Breast epithelium (tissue), 4 donors: ENCODE measurements around the gene ZNF467. TPM values are rescaled to one million over a fixed set of nuclear protein-coding genes. Genes with fewer than 3 reads are reported as not detected.

Experiments
- DNase-seq, 2 donors: peaks; one replicate each; pipeline ENCODE4 v3.0.0-alpha.2; 2019; ENCODE audit warnings: low spot score in 2 of 2
- H3K27ac ChIP-seq, 2 donors: fragments of 200-600 bp; sonication (generic) in 1 of 2; one replicate each; pipeline ENCODE4 v1.5.1; 2016 to 2019; ENCODE audit warnings: mild to moderate bottlenecking in 1 of 2
- H3K27me3 ChIP-seq, 2 donors: fragments of 200-600 bp; sonication (generic) in 1 of 2; one replicate each; pipeline versions ENCODE4 v1.5.1 to v1.6.0; 2017 to 2019; ENCODE audit warnings: control low read depth in 1 of 2, mild to moderate bottlenecking in 1 of 2
- H3K36me3 ChIP-seq: fragments of 200-600 bp; one replicate; pipeline ENCODE4 v1.5.1; 2019
- H3K4me1 ChIP-seq, 2 donors: fragments of 200-600 bp; sonication (generic); one replicate each; pipeline ENCODE4 v1.5.1; 2016 to 2019; ENCODE audit warnings: control low read depth in 1 of 2
- H3K4me3 ChIP-seq, 3 donors: fragments of 200-600 bp; sonication (generic); 1 replicate in 2 of 3; 2 replicates in 1 of 3; pipeline ENCODE4 v1.5.1; 2016 to 2019; ENCODE audit warnings: mild to moderate bottlenecking in 3 of 3, moderate library complexity in 2 of 3
- H3K9me3 ChIP-seq, 2 donors: fragments of 200-600 bp; sonication (generic) in 1 of 2; one replicate each; pipeline ENCODE4 v1.5.1; 2016 to 2019; ENCODE audit warnings: control low read depth in 1 of 2
- CTCF ChIP-seq, 3 donors: fragments of 450-650 bp; IDR thresholded peaks; one replicate each; pipeline ENCODE4 v1.5.1; 2016 to 2017; ENCODE audit warnings: antibody characterized with exemption in 3 of 3, mild to moderate bottlenecking in 3 of 3, moderate library complexity in 3 of 3
- POLR2A ChIP-seq: fragments of 450-650 bp; IDR thresholded peaks from one replicate; pipeline ENCODE4 v1.6.1; 2016; ENCODE audit warnings: antibody characterized with exemption, mild to moderate bottlenecking, moderate library complexity
- POLR2AphosphoS5 ChIP-seq, 3 donors: sonication (generic); formaldehyde crosslinking; IDR thresholded peaks; one replicate each; pipeline ENCODE4 v1.6.1; 2017; ENCODE audit warnings: antibody characterized with exemption in 3 of 3
- intact Hi-C: fragments of 100-400 bp; cut with DNase I; formaldehyde crosslinking; loops from one replicate; pipeline ENCODE4 v1.15.1; 2023; ENCODE audit warnings: low total_unique reads
- total RNA-seq, 3 donors: library from RNA; depleted of rRNA; stranded (reverse); fragments of >200 nt; gene quantifications; one replicate each; pipeline ENCODE4 v1.1.0, GENCODE V29; 2016

The ZNF467 gene
- total RNA-seq, 3 donors from 2014 or later = 5.0 to 6.3 (median 5.9) TPM

DNA sequence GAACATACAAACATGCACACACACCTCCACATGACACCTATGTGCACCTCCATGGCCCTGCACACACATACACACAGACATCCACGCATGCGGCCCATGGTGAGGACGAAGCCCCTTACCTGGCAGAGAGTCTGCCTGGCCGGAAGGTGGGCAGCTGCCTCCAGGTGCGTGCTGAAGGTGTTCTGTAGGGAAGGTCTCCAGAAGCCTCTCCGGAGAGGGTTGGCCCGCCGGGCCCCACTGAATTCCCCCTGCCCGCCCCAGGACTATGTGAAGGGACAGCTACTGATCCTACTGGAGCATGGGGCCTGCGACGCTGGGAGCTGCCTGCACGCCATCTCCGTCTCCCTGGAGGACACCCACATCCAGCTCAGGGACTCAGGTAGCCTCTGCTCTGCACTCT lies 8.5 kb upstream of the ZNF467 start:
- H3K4me1 ChIP-seq = no peaks in the 10 kb centered on the region
- no peaks in the 10 kb centered on the region for H3K27me3 ChIP-seq
- no peak overlapping the region for H3K27ac ChIP-seq
- H3K4me3 ChIP-seq = no peak overlapping the region
- intact Hi-C loops = no loop called here
- no peaks in the 10 kb centered on the region for H3K9me3 ChIP-seq
- TF ChIP-seq POLR2AphosphoS5 (IDR thresholded peaks at IDR 0.05) = no peak
- no peak for TF ChIP-seq CTCF (IDR thresholded peaks at IDR 0.05)
- TF ChIP-seq POLR2A = no peak
- H3K36me3 ChIP-seq = no peaks in the 10 kb centered on the region
- no peak for DNase-seq

DNA sequence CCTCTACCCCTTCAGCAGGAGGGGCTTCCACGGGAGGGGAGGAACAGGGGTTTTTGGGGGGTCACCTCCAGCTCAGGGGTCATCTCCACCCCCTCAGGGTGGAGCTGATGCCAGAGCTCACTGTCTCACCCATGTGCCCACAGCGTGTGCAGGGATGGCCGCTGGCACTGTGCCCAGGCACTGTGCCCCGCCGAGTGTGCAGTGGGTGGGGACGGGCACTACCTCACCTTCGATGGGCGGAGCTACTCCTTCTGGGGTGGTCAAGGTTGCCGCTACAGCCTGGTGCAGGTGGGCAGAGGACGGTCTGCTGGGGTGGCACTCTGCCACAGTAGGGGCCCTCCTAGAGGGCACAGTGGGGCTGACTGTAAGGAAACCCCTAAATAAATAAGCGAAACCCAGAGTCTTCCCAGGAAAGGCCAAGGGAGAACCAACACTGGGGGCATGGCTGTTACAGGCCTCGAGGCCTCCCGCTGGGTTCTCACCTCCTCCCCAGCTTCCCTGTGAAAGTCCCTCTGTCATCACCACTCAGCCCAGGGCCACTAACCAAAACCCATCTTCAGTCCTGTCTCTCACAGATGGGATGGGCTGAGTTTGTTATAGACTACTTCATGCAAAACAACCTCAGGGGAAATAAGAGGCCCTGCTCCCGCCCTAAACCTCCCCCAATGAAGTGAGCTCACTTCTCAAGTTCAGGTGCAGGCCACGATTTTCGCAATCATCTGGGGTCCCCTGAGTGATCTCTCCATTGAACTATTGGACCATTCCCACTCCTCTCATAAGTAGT lies 7.4 kb upstream of the ZNF467 start:
- intact Hi-C loops = no loop called here
- no peaks in the 10 kb centered on the region for H3K36me3 ChIP-seq
- H3K27ac ChIP-seq = no peak overlapping the region
- no peak for DNase-seq
- H3K27me3 ChIP-seq = no peaks in the 10 kb centered on the region
- no peaks in the 10 kb centered on the region for H3K4me1 ChIP-seq
- H3K4me3 ChIP-seq = no peak overlapping the region
- TF ChIP-seq CTCF (IDR thresholded peaks at IDR 0.05) = no peak
- no peak for TF ChIP-seq POLR2A
- no peak for TF ChIP-seq POLR2AphosphoS5 (IDR thresholded peaks at IDR 0.05)
- H3K9me3 ChIP-seq = no peaks in the 10 kb centered on the region

GRCh38 chr7:149780056-149780455 lies 6.7 kb upstream of the ZNF467 start:
- no peaks in the 10 kb centered on the region for H3K4me1 ChIP-seq
- no peaks in the 10 kb centered on the region for H3K36me3 ChIP-seq
- intact Hi-C loops = no loop called here
- TF ChIP-seq CTCF (IDR thresholded peaks at IDR 0.05) = no peak
- no peak for TF ChIP-seq POLR2A
- TF ChIP-seq POLR2AphosphoS5 (IDR thresholded peaks at IDR 0.05) = no peak
- no peak for DNase-seq
- no peaks in the 10 kb centered on the region for H3K9me3 ChIP-seq
- H3K27ac ChIP-seq = no peak overlapping the region
- no peak overlapping the region for H3K4me3 ChIP-seq
- H3K27me3 ChIP-seq = no peaks in the 10 kb centered on the region

DNA sequence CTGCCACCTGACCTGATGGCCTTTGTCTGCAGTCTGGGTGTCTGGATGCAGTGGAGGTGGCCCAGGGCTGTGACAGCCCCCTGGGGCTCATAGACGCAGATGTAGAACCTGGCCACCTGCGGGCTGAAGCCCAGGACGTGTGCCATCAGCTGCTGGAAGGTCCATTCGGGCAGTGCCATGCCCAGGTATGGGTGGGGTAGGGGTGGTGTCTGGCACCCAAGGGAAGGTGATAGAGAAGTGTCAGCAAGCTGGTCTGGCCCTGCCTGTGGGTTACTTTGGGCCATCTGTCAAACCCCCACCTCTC lies 6.1 kb upstream of the ZNF467 start:
- intact Hi-C loops = no loop called here
- H3K36me3 ChIP-seq = no peaks in the 10 kb centered on the region
- no peak overlapping the region for H3K4me3 ChIP-seq
- H3K4me1 ChIP-seq = no peaks in the 10 kb centered on the region
- TF ChIP-seq POLR2A (no peak), CTCF (IDR thresholded peaks at IDR 0.05) (no peak), POLR2AphosphoS5 (IDR thresholded peaks at IDR 0.05) (no peak)
- no peaks in the 10 kb centered on the region for H3K9me3 ChIP-seq
- DNase-seq = no peak
- no peaks in the 10 kb centered on the region for H3K27me3 ChIP-seq
- H3K27ac ChIP-seq = no peak overlapping the region

DNA sequence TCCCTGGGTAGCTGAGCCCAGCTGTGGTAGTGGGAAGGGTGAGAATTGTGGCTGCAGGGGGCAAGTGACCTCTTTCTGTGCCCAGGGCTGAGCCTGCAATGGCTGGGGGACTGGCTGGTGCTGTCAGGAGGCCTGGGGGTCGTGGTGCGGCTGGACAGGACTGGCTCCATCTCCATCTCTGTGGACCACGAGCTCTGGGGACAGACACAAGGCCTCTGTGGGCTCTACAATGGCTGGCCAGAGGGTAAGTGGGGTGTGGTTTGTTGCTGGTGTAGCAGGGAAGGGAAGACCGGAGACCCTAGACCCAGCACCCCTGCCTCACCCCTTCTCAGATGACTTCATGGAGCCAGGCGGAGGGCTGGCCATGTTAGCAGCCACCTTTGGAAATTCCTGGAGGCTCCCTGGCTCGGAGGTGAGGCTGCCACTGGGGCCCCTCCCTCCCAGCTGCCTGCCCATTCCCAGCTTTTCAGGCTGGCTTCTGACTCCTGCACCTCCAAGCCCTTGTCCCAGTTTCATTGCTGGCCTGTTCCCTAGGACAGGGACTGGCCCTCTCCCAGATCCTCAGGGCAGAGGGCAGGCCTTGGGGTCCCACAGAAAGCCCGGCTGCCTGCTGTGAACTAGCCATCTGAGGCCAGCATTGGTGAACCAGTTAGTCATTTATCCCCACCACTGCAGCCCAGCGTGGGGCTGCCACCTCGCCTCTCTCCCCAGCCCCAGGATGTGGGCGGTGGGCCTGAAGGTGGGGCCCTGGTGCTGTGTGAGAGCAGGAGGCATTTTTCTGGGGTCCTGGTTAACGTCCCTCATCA lies 5.5 kb upstream of the ZNF467 start:
- no peak overlapping the region for H3K27ac ChIP-seq
- H3K9me3 ChIP-seq = no peaks in the 10 kb centered on the region
- H3K4me1 ChIP-seq = no peaks in the 10 kb centered on the region
- no peaks in the 10 kb centered on the region for H3K36me3 ChIP-seq
- no peak overlapping the region for H3K4me3 ChIP-seq
- no peak for DNase-seq
- no peaks in the 10 kb centered on the region for H3K27me3 ChIP-seq
- TF ChIP-seq POLR2A = no peak
- TF ChIP-seq CTCF (IDR thresholded peaks at IDR 0.05) = no peak
- TF ChIP-seq POLR2AphosphoS5 (IDR thresholded peaks at IDR 0.05) = no peak
- intact Hi-C loops = no loop called here
